Panc1 (cell line): ENCODE data around the gene BHMT2. TPM values are rescaled to one million over a fixed set of nuclear protein-coding genes. Genes with fewer than 3 reads are reported as not detected.

ENCODE experiments used
- ATAC-seq: fragments of 200-7000 bp; cut with Tn5 transposase; 2 replicates; pipeline ENCODE4 v1.9.1; 2020; ENCODE audit warnings: mild to moderate bottlenecking, moderate library complexity
- BruUV-seq: library from RNA; stranded (reverse); fragments of 400-500 nt; replicated peaks from 2 replicates; lab custom pipeline; 2021; lab: Mats Ljungman, UMichigan
- CTCF ChIA-PET: fragments of 300-600 bp; sonication (Branson Sonifier 250); formaldehyde crosslinking; loops from one replicate; lab custom pipeline; 2022; ENCODE audit warnings: antibody characterized with exemption; lab: Charles Lee
- POLR2A ChIA-PET: fragments of 300-600 bp; sonication (Branson Sonifier 250); formaldehyde crosslinking; loops from one replicate; lab custom pipeline; 2022; ENCODE audit warnings: antibody characterized with exemption; lab: Charles Lee
- DNase-seq: peaks from one replicate; pipeline ENCODE4 v3.0.0-alpha.2; 2010; ENCODE audit warnings: low read depth, low spot score
- H3K27ac ChIP-seq: 2 replicates; pipeline ENCODE4 v1.5.1; 2011; ENCODE audit warnings: mild to moderate bottlenecking, low read length, inconsistent platforms
- H3K27me3 ChIP-seq: fragments of 200-500 bp; sonication (Bioruptor generic); 2 replicates; pipeline ENCODE4 v1.6.0; 2014; ENCODE audit warnings: low read length, inconsistent platforms; ENCODE audit not compliant: control insufficient read depth, insufficient read depth
- H3K36me3 ChIP-seq: fragments of 200-500 bp; sonication (Bioruptor generic); 2 replicates; pipeline ENCODE4 v1.5.1; 2014; ENCODE audit warnings: inconsistent platforms, mild to moderate bottlenecking, low read length, moderate library complexity; ENCODE audit not compliant: control insufficient read depth, insufficient read depth
- H3K4me1 ChIP-seq: 2 replicates; pipeline ENCODE4 v1.5.1; 2011; ENCODE audit warnings: inconsistent platforms, mild to moderate bottlenecking, low read length, moderate library complexity; ENCODE audit not compliant: control insufficient read depth, insufficient read depth
- H3K4me3 ChIP-seq, 2 experiments: 2 replicates each; pipeline ENCODE4 v1.5.1; 2011 to 2012; ENCODE audit warnings: low read depth in 2 of 2, low read length in 2 of 2, mild to moderate bottlenecking in 2 of 2, inconsistent platforms in 1 of 2, moderate library complexity in 1 of 2
- H3K9me3 ChIP-seq: fragments of 200-500 bp; sonication (Bioruptor generic); 2 replicates; pipeline ENCODE4 v1.5.1; 2014; ENCODE audit warnings: low read depth, mild to moderate bottlenecking, inconsistent platforms, low read length, moderate library complexity; ENCODE audit not compliant: control insufficient read depth, insufficient read depth
- CTCF ChIP-seq: fragments of 450-650 bp; IDR thresholded peaks from 2 replicates; pipeline ENCODE4 v1.5.1; 2017; ENCODE audit warnings: mild to moderate bottlenecking
- POLR2AphosphoS5 ChIP-seq: IDR thresholded peaks from 2 replicates; pipeline ENCODE4 v1.6.1; 2012; ENCODE audit warnings: mild to moderate bottlenecking, low read depth, low read length, moderate library complexity
- REST ChIP-seq, 2 experiments: IDR thresholded peaks; 2 replicates each; pipeline ENCODE4 v1.6.1; 2011 to 2012; ENCODE audit warnings: low read depth in 2 of 2, control low read depth in 1 of 2, low read length in 1 of 2, mild to moderate bottlenecking in 1 of 2, moderate library complexity in 1 of 2; ENCODE audit not compliant: insufficient read depth in 1 of 2
- SIN3A ChIP-seq: IDR thresholded peaks from 2 replicates; pipeline ENCODE4 v1.6.1; 2012; ENCODE audit warnings: low read depth, mild to moderate bottlenecking, low read length, moderate library complexity, borderline replicate concordance; ENCODE audit not compliant: insufficient read depth
- TCF7L2 ChIP-seq: IDR thresholded peaks from 2 replicates; pipeline ENCODE4 v1.6.1; 2011; ENCODE audit warnings: mild to moderate bottlenecking, low read depth, low read length, inconsistent platforms
- in situ Hi-C: cut with HindIII; loops from 2 replicates; pipeline ENCODE4 v1.10.0; 2016; ENCODE audit warnings: low sequenced_read_pairs, low pct_unique_long_range_greater_than_20kb
- intact Hi-C: fragments of 100-400 bp; cut with micrococcal nuclease; formaldehyde crosslinking; loops from one replicate; pipeline ENCODE4 v1.10.0; 2022; ENCODE audit not compliant: unreplicated experiment
- total RNA-seq: library from RNA; stranded (reverse); gene quantifications from one replicate; pipeline ENCODE4 v1.2.1, GENCODE V29; 2021; ENCODE audit not compliant: unreplicated experiment

BHMT2 gene
- total RNA-seq, 1 experiment from 2014 or later, result not detected

GRCh38 chr5:79021753-79022152 is 47.8 kb upstream of the BHMT2 start:
- BruUV-seq, result no TSS peak
- DNase-seq, result no peak
- Histone ChIP-seq H3K27ac (no peak overlapping the region), H3K4me1 (0 out of 2 replicates have a peak, but pooled peaks cover 3% of the 10 kb centered on the region), H3K4me3 (no peak overlapping the region), H3K36me3 (no peaks in the 10 kb centered on the region), H3K9me3 (no peaks in the 10 kb centered on the region), H3K27me3 (peaks cover 33% of the 10 kb centered on the region; the same call in 1 of the 2 replicates)
- TF ChIP-seq SIN3A (no peak), POLR2AphosphoS5 (no peak), REST (IDR thresholded peaks at IDR 0.05; ENCODE audit: insufficient read depth in 1 of 2, low read depth in 2 of 2, low read length in 1 of 2) (no peak), TCF7L2 (no peak), CTCF (no peak)
- intact Hi-C loops, result loop anchor here (5.0 to 10.0 kb wide), 3 partner anchors 91 to 833 kb away; partner anchors contain the start of gene BHMT
- ATAC-seq, result no peak
- POLR2A ChIA-PET, result no interaction called here
- CTCF ChIA-PET, result interaction anchor here (0.6 to 5.5 kb wide), 3 partner anchors 111 to 443 kb away, joined by 5 to 62 read pairs (median 6); no protein-coding TSS in a partner anchor
- in situ Hi-C loops, result no loop called here

- Histone ChIP-seq H3K27me3 (peaks cover 35% of the 10 kb centered on the region; the same call in 1 of the 2 replicates), H3K36me3 (no peaks in the 10 kb centered on the region), H3K27ac (no peak overlapping the region), H3K4me1 (0 out of 2 replicates have a peak, but pooled peaks cover 3% of the 10 kb centered on the region), H3K9me3 (no peaks in the 10 kb centered on the region), H3K4me3 (no peak overlapping the region)
- CTCF ChIA-PET, result interaction anchor here (0.6 to 5.5 kb wide), 2 partner anchors 110 to 138 kb away, joined by 3 to 62 read pairs; no protein-coding TSS in a partner anchor
- intact Hi-C loops (loop anchor here (5.0 to 10.0 kb wide), 3 partner anchors 90 to 832 kb away; partner anchors contain the start of gene BHMT), in situ Hi-C loops (no loop called here)
- POLR2A ChIA-PET, result no interaction called here
- no peak for ATAC-seq
- DNase-seq, result no peak
- no TSS peak for BruUV-seq
- TF ChIP-seq REST (IDR thresholded peaks at IDR 0.05; ENCODE audit: insufficient read depth in 1 of 2, low read depth in 2 of 2, low read length in 1 of 2), result no peak
- TF ChIP-seq CTCF, result no peak
- TF ChIP-seq SIN3A, result no peak
- TF ChIP-seq TCF7L2, result no peak
- TF ChIP-seq POLR2AphosphoS5, result no peak
Observed at GRCh38 chr5:79022771-79023170, 46.8 kb upstream of the BHMT2 start.
